Endothelial cell of umbilical vein (primary cell): ENCODE results near the gene EIF2S2. TPM values are rescaled to one million over a fixed set of nuclear protein-coding genes. Genes with fewer than 3 reads are reported as not detected.

Source experiments
- BruUV-seq: library from RNA; stranded (reverse); fragments of 400-500 nt; replicated peaks from 2 replicates; lab custom pipeline; 2021; lab: Mats Ljungman, UMichigan
- CTCF ChIA-PET: fragments of 300-600, 350-600 bp; sonication (Branson Sonifier 250); formaldehyde crosslinking; loops from one replicate; lab custom pipeline; 2021; ENCODE audit warnings: antibody characterized with exemption, inconsistent platforms; lab: Charles Lee
- POLR2A ChIA-PET: fragments of 300-600, 350-600 bp; sonication (Branson Sonifier 250); formaldehyde crosslinking; loops from one replicate; lab custom pipeline; 2021; ENCODE audit warnings: antibody characterized with exemption, inconsistent platforms; lab: Charles Lee
- DNase-seq: peaks from one replicate; pipeline ENCODE4 v3.0.0-alpha.2; 2011; ENCODE audit warnings: low read depth, low spot score
- FAIRE-seq: peaks from 2 replicates; lab custom pipeline; 2011; peaks lifted over from hg19 to GRCh38; lab: Jason Lieb, UNC
- H2AFZ ChIP-seq: 2 replicates; pipeline ENCODE4 v1.6.0; 2012; ENCODE audit warnings: low read depth, low read length, control low read depth, inconsistent platforms
- H3K27ac ChIP-seq: 2 replicates; pipeline ENCODE4 v1.5.1; 2011; ENCODE audit warnings: low read depth, mild to moderate bottlenecking, control low read depth, low read length, moderate library complexity; ENCODE audit not compliant: insufficient read depth
- H3K27me3 ChIP-seq, 2 experiments: 2 replicates each; pipeline versions ENCODE4 v1.6.0 to v1.6.1; 2011; ENCODE audit warnings: low read length in 2 of 2, mixed read lengths in 1 of 2; ENCODE audit not compliant: control insufficient read depth in 2 of 2, insufficient read depth in 2 of 2
- H3K36me3 ChIP-seq, 2 experiments: 2 replicates in 1 of 2; 3 replicates in 1 of 2; pipeline ENCODE4 v1.5.1; 2011; ENCODE audit warnings: low read length in 2 of 2, mild to moderate bottlenecking in 1 of 2, moderate library complexity in 1 of 2; ENCODE audit not compliant: control insufficient read depth in 2 of 2, insufficient read depth in 2 of 2; ENCODE audit errors: extremely low read depth in 1 of 2
- H3K4me1 ChIP-seq: 3 replicates; pipeline ENCODE4 v1.5.1; 2011; ENCODE audit warnings: mild to moderate bottlenecking, low read length; ENCODE audit not compliant: control insufficient read depth, insufficient read depth; ENCODE audit errors: extremely low read depth
- H3K4me2 ChIP-seq: 2 replicates; pipeline ENCODE4 v1.6.1; 2011; ENCODE audit warnings: low read length, control low read depth, mixed read lengths; ENCODE audit not compliant: insufficient read depth
- H3K4me3 ChIP-seq, 3 experiments: fragments of 200-600 bp in 1 of 3; sonication (generic), shearing (Covaris generic) in 1 of 3; replicated peaks in 1 of 3; 2 replicates each; pipeline ENCODE4 v1.5.1; 2011 to 2016; ENCODE audit warnings: control low read depth in 3 of 3, low read length in 3 of 3, mild to moderate bottlenecking in 2 of 3, inconsistent platforms in 1 of 3, low read depth in 1 of 3, moderate library complexity in 1 of 3; ENCODE audit not compliant: insufficient read depth in 1 of 3
- H3K79me2 ChIP-seq: 2 replicates; pipeline ENCODE4 v1.6.0; 2012; ENCODE audit warnings: low read length, inconsistent platforms; ENCODE audit not compliant: control insufficient read depth, insufficient read depth
- H3K9ac ChIP-seq: replicated peaks from 2 replicates; pipeline ENCODE3; 2011; ENCODE audit warnings: low read length, control low read depth; ENCODE audit not compliant: insufficient read depth; ENCODE audit errors: extremely low read depth
- H3K9me1 ChIP-seq: replicated peaks from 3 replicates; pipeline ENCODE4 v1.6.0; 2011; ENCODE audit warnings: mild to moderate bottlenecking, low read length; ENCODE audit not compliant: control insufficient read depth, insufficient read depth; ENCODE audit errors: extremely low read depth
- H3K9me3 ChIP-seq: replicated peaks from 2 replicates; pipeline ENCODE4 v1.5.1; 2012; ENCODE audit warnings: low read length, inconsistent platforms; ENCODE audit not compliant: control insufficient read depth, insufficient read depth
- H4K20me1 ChIP-seq: replicated peaks from 2 replicates; pipeline ENCODE3; 2011; ENCODE audit warnings: mild to moderate bottlenecking, low read length; ENCODE audit not compliant: control insufficient read depth, insufficient read depth; ENCODE audit errors: extremely low read depth
- CTCF ChIP-seq, 2 donors: IDR thresholded peaks; 1 replicate in 1 of 2; 2 replicates in 1 of 2; pipeline ENCODE4 v1.5.1; 2011; ENCODE audit warnings: low read length in 2 of 2, mild to moderate bottlenecking in 2 of 2, moderate library complexity in 2 of 2, control low read depth in 1 of 2, inconsistent platforms in 1 of 2, low read depth in 1 of 2; ENCODE audit not compliant: insufficient read depth in 1 of 2; ENCODE audit errors: extremely low read depth in 1 of 2
- EZH2 ChIP-seq: IDR thresholded peaks from 2 replicates; pipeline ENCODE4 v1.6.1; 2012; ENCODE audit warnings: borderline replicate concordance, low read depth, mild to moderate bottlenecking, moderate library complexity, low read length, inconsistent platforms; ENCODE audit not compliant: severe bottlenecking
- FOS ChIP-seq: IDR thresholded peaks from 2 replicates; pipeline ENCODE4 v1.6.1; 2011; ENCODE audit warnings: mild to moderate bottlenecking, low read length, moderate library complexity, borderline replicate concordance; ENCODE audit not compliant: insufficient read depth
- GATA2 ChIP-seq: IDR thresholded peaks from 2 replicates; pipeline ENCODE4 v1.7.0; 2011; ENCODE audit warnings: low read depth, mild to moderate bottlenecking, moderate library complexity, mixed read lengths, low read length; ENCODE audit not compliant: insufficient read length, insufficient read depth
- JUN ChIP-seq: IDR thresholded peaks from 2 replicates; pipeline ENCODE4 v1.6.1; 2011; ENCODE audit warnings: borderline replicate concordance, low read depth; ENCODE audit not compliant: insufficient read length, insufficient read depth
- MAX ChIP-seq: IDR thresholded peaks from 2 replicates; pipeline ENCODE4 v1.6.1; 2011; ENCODE audit not compliant: insufficient read depth, insufficient read length
- MYC ChIP-seq: IDR thresholded peaks from one replicate; pipeline ENCODE4 v1.6.1; 2011; ENCODE audit warnings: mild to moderate bottlenecking, low read depth, low read length
- POLR2A ChIP-seq: IDR thresholded peaks from 2 replicates; pipeline ENCODE4 v1.6.1; 2012; ENCODE audit warnings: low read depth, mild to moderate bottlenecking, control low read depth, low read length
- POLR2AphosphoS5 ChIP-seq: IDR thresholded peaks from 2 replicates; pipeline ENCODE4 v1.6.1; 2012; ENCODE audit warnings: low read depth, mild to moderate bottlenecking, control low read depth, low read length, moderate library complexity; ENCODE audit not compliant: insufficient read depth
- dilution Hi-C: fragments of 300-500 bp; cut with MboI; formaldehyde crosslinking; loops from one replicate; pipeline ENCODE4 v1.15.0; 2019; ENCODE audit warnings: low sequenced_read_pairs; ENCODE audit not compliant: extremely low pct_ligation_motif_present
- intact Hi-C: fragments of 100-400 bp; cut with micrococcal nuclease; formaldehyde crosslinking; loops from one replicate; pipeline ENCODE4 v1.10.0; 2022
- polyA plus RNA-seq, 4 experiments: library from polyadenylated mRNA; depleted of rRNA in 3 of 4; stranded (reverse) in 3 of 4; unstranded in 1 of 4; fragments of >200 nt; gene quantifications; 2 replicates each; pipeline versions ENCODE4 v1.2.1 to v1.2.3, GENCODE V29; 2011 to 2012; ENCODE audit warnings: missing spikeins in 1 of 4
- total RNA-seq: library from RNA; stranded (reverse); gene quantifications from 2 replicates; pipeline ENCODE4 v1.2.3, GENCODE V29; 2021

The EIF2S2 gene
- total and polyA plus RNA-seq, 2 donors (not counting 3 experiments of a cell fraction or from before 2014, with no cell fraction given), result 38.8 to 99.3 TPM

- CTCF ChIA-PET, result interaction anchor here (2.1 kb wide), 1 partner anchor 9 kb away, joined by 5 read pairs; no protein-coding TSS in a partner anchor
- no peak overlapping the region for H3K4me3 ChIP-seq
- H3K79me2 ChIP-seq, result peaks cover 18% of the 10 kb centered on the region
- BruUV-seq, result no TSS peak
- dilution Hi-C loops (no loop called here), intact Hi-C loops (no loop called here)
- no peak for DNase-seq
- H3K9ac ChIP-seq, result no peak overlapping the region
- no peak for FAIRE-seq
- H3K4me2 ChIP-seq, result no peak overlapping the region
- no peaks in the 10 kb centered on the region for H3K27me3 ChIP-seq
- H3K27ac ChIP-seq, result no peak overlapping the region
- no peak overlapping the region for H2AFZ ChIP-seq
- H3K4me1 ChIP-seq, result no peaks in the 10 kb centered on the region
- TF ChIP-seq EZH2 (no peak), GATA2 (no peak)
- H3K9me3 ChIP-seq, result no peaks in the 10 kb centered on the region
- H3K36me3 ChIP-seq, result peaks cover 49 to 59% of the 10 kb centered on the region in 2 experiments
- POLR2A ChIA-PET, result interaction anchor here (1.0 kb wide), 1 partner anchor 20 kb away, joined by 11 read pairs; the partner anchor contains the start of gene EIF2S2
- no peaks in the 10 kb centered on the region for H3K9me1 ChIP-seq
- H4K20me1 ChIP-seq, result no peaks in the 10 kb centered on the region
Measured at GRCh38 chr20:34091637-34092200, 20.3 kb downstream of the EIF2S2 start.

- H4K20me1 ChIP-seq, result no peaks in the 10 kb centered on the region
- intact Hi-C loops, result no loop called here
- TF ChIP-seq MAX, result no peak
- TF ChIP-seq POLR2AphosphoS5, result no peak
- TF ChIP-seq MYC, result no peak
- no peak for TF ChIP-seq FOS
- no peak for TF ChIP-seq CTCF (IDR thresholded peaks at IDR 0.05; ENCODE audit: extremely low read depth in 1 of 2, insufficient read depth in 1 of 2, low read depth in 1 of 2, low read length in 2 of 2)
- TF ChIP-seq GATA2, result no peak
- no peak for TF ChIP-seq EZH2
- no peak for TF ChIP-seq JUN
- no peak for TF ChIP-seq POLR2A
- H2AFZ ChIP-seq, result no peak overlapping the region
- no TSS peak for BruUV-seq
- ChIA-PET CTCF (interaction anchor here (2.1 kb wide), 1 partner anchor 10 kb away, joined by 5 read pairs; no protein-coding TSS in a partner anchor), POLR2A (no interaction called here)
- no peak overlapping the region for H3K27ac ChIP-seq
- no peaks in the 10 kb centered on the region for H3K9me1 ChIP-seq
- no peak overlapping the region for H3K9ac ChIP-seq
- H3K9me3 ChIP-seq, result no peaks in the 10 kb centered on the region
- peaks cover 14% of the 10 kb centered on the region for H3K79me2 ChIP-seq
- peaks cover 41 to 56% of the 10 kb centered on the region in 2 experiments for H3K36me3 ChIP-seq
- no peak overlapping the region for H3K4me2 ChIP-seq
- H3K27me3 ChIP-seq, result no peaks in the 10 kb centered on the region
- DNase-seq, result no peak
- dilution Hi-C loops, result no loop called here
- H3K4me1 ChIP-seq, result no peaks in the 10 kb centered on the region
- no peak for FAIRE-seq
- no peak overlapping the region for H3K4me3 ChIP-seq
Measured at GRCh38 chr20:34090645-34091044, 21.4 kb downstream of the EIF2S2 start.
